Activated effector memory CD4-positive, alpha-beta T cell treated with Interleukin-2 at 50 U/mL for 16 hours (primary cell): ENCODE measurements around the gene COX20.
"Not testable (repeated sequence)": the region's sequence is repeated elsewhere in the genome, so short reads cannot be mapped to it uniquely, and the experiment has no call there.

Experiments
- DNase-seq: peaks from one replicate; pipeline ENCODE4 v3.0.0-alpha.2; 2020

Gene COX20

DNA sequence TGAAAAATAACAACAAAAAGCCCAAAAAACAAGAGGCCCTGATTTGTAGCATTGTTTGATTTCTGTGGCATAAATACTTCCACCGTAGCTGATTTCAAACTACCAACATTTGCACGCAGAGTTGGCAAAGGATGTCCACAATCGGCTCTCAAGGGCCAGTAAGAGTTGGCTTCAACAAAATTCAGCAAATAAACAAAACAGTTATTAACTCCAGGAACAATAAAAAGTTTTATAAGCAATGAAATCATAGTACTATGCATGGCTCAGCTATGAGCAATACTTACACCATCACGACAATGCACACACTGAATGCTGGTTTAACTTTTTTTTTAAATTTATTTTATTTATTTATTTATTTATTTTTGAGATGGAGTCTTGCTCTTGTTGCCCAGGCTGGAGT lies 8.7 kb upstream of the COX20 start:
- DNase-seq, result no peak

- no peak for DNase-seq
These were observed 4.8 kb upstream of the COX20 start for GRCh38 chr1:244830639-244831038.

DNA sequence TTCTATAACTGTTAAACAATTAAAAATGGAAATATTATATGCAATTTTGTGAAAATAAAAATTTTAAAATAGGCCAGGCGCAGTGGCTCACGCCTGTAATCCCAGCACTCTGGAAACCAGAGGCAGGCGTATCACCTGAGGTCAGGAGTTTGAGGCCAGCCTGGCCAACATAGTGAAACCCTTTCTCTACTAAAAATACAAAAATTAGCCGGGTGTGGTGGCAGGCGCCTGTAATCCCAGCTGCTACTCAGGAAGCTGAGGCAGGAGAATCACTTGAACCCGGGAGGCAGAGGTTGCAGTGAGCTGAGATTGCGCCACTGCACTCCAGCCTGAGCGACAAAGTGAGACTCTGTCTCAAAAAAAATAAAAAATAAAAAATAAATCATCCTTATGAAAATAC lies 2.2 kb upstream of the COX20 start:
- DNase-seq, result not testable (repeated sequence)

- DNase-seq, result peak; percentile 44
These were observed 1.5 kb upstream of the COX20 start for GRCh38 chr1:244833734-244834542.

DNA sequence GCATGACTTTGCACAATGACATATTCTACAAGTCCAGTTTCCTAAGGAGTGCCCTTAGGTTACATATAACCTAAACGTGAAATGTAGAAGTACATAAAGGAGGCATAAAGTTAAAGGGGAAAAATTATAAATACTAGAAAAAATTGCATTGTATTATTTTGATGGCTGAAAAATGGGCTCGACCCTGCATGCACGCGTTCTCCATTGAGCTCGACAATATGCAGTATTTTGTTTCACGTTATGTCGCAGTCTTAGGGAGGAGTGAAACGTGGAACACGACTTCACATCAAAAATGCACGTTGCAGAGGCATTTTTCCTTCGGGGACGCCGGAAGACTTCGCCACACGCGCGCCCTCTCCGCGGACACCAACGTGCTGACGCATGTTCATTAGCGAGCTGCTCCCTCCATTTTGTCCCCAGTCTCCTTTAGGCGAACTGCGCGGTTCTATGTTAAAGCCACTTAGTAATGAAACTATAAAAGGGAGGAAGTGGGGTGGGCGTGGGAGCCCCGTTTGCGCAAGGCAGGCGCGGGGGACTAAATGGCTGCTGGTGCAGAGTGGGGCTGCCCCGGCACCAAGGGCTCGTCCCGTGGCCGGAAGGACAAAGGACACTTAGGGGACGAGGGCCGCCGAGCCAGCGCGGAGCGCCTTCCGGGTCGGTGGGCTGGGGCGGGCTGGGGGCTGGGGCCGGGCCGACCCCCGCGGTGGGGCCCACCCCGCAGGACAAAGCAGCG lies 749 bp upstream of the COX20 start:
- DNase-seq, result peak; percentile 85

DNA sequence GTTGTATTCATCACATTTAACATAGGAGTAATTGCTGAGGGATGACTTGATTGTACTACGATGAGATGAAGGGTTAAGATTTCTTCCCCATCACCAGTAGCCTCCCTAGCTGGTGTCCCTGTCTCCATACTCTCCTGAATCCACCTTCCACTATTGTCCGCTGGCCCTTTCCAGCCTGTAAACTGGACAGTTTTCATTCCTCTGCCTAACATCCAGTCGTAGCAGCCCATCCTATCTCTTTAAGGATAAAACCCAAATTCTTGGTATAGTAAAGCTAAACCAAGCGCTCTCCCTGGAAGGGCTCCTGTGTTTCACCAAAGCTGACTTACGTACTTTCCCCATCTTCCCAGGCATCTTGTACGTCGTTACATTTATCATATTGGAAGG lies 670 bp downstream of the COX20 start:
- DNase-seq, result no peak

GRCh38 chr1:244836584-244836983 lies 1.1 kb downstream of the COX20 start:
- DNase-seq, result no peak

DNA sequence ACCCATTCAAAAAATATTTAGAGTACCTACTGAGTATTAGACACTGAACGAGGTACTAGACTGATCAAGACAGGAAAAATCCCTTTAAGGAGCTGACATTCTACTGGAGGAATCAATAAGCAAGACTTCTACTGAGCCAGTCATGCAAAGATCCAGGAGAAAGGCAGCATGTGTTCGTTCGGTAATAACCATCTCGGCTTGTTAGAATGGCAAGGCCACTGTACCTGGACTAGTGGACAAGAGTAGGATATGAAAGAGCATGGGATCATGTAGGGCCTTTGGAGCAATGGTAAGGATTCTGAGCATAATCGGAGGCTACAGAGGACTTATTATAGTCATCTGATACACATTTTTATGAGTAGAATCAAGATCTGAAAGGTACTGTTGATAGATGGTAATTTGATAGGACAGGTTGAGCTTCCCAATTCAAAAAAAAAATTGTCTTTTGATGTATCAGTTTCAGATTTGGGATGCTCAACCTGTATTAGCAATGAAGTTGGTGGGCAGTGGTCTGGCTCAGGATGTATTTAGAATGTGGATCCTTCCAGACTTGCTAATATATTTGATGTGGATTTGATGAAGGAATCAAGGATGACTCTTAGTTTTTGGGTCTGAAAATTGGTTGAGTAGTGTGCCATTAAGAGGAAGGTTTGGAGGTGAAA lies 2.3 kb downstream of the COX20 start:
- DNase-seq, result no peak

GRCh38 chr1:244839656-244840055 lies 4.2 kb downstream of the COX20 start:
- DNase-seq, result no peak

DNA sequence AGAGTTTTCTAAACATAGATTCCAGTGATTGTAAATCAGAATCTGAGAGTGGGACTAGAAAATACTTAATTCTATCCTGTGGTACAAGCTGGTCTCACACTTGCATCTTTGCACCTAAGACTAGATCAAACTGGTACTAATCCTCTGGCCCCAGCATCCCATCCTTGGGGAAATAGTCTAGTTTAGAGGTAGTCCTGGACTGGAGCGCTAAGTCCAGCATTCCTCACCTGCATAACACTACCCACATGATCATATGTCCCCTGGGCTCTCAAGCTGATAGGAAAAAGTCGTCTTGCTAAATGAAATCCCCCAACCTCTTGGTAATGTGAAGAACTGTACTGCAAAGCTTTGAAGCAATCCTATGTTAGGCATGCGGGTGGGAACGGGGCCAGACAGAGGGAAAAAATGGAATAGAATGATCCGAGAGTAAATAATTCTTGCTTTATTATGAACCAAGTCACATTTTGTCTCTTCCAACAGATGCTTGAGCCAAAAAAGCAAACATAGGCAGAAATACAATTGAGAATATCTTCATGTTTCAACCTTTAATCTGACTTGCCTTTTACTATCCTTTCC lies 4.8 kb downstream of the COX20 start:
- DNase-seq, result no peak

DNA sequence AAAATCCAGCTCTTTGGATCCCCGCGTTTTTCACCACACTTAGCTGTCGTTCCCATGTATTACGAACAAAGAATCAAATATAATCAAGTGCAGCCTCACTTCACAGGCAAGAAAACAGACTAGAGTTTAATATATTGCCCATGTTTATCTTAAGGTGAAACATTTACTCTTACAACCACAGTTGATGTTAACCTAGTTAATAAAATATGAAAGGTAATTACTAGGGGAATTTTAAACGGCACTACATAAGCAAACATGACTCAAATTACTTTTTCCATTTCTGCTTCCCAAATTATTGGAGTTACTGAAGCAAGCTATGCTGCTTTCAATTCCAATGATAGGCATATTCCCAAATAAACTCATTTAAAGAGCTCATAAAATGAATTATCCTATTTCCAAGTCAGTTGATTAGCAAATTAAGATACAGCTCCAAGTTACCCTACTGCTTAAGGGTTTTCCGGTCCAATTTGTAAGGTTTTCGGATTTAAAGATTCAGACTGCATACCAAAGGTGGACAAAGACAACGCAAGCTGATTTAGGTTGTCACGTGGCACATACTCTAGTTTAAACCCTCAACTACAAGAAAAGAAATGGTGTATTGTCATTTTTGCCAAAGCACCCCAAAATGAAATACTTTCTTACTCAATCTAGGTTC lies 5.9 kb downstream of the COX20 start:
- no peak for DNase-seq

DNA sequence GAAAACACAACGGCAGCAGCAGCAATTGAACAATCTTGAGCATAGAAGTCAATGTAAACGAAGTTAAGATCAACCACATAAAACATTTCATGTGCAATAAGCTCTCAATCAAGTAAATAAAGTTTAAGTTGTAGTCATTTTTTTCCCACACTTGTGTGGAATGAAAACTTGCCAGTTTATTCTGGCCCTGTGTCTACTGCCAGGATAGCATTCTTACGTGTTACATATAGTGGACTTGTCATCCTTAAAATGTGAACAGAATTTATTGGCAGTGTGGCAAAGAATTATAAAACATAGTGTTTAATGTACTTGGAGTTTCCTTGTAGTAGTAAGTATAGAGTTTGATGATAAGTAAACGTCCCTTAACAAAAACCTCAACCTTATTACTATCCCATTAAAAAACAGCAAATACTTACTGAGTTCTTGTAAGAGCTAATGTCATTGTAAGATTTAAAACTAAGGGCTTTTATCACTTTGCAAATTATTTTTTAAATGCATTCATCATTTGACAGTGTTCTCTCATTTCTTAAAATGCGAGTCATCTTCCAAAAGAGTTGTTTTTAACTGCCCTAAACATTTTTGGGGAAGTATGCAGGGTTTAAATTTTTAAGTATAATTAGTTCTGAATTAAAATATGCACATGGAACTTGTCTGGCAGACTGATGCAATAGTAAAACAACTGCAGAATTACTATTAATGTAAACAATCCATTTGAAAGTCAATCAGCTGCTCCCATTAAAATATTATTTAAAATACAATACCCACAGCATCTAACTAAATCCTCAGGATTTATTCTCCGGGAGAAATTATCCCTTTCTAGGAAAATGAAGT lies 7.9 kb downstream of the COX20 start:
- no peak for DNase-seq

- no peak for DNase-seq
These were observed 9.0 kb downstream of the COX20 start for GRCh38 chr1:244844155-244845121.

- DNase-seq, result no peak
These were observed 11.2 kb downstream of the COX20 start for GRCh38 chr1:244846653-244847052.

- no peak for DNase-seq
These were observed 13.9 kb downstream of the COX20 start for GRCh38 chr1:244849189-244849866.

DNA sequence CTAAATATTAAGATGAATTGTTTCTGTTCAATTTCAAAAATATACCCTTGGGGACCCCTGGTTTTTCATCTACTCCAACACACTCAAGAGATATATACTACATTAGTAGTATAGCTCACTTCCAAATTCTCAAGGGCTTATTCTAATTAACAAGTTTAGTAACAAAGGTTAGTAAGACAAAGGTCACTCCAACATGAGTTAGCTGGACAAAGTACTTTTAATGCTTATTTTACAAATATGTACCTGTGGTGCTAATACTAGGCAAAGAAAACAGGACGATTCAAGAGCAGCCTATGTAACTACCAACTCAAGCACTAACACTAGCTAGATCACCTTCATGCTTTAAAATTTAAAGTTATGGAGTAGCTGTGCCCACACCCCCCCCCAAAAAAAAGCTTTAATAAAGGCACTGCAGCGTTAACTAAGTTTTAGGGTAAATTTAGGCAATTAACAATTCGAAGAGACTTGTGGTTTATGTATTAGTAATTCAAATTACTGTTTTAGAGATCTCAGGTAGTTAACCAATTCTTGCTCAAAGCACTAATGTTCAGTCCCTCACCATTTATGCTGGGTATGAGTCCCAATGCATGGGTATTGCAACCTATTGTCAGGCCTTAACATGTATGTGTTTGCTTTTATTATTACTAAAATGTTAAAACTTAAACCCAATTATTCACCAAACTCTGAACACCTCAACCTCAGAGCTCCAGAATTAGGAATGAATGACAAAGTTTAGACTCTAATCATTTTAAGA lies 14.8 kb downstream of the COX20 start:
- no peak for DNase-seq

DNA sequence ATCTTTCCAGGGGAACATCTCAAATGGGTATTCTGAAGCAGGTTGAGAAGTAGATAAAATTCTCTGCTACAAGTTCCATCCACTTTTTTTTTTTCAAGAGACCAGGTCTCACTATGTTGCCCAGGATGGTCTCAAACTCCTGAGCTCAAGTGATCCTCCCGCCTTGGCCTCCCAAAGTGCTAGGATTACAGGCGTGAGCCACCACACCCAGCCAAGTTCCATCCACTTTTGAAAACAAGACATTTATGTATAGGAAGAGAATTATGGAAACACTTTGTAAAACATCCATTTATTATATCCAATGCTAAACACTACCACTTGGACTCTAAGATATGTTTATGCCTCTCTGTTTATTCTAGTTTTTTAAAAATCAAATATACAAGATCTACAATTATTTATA lies 15.4 kb downstream of the COX20 start:
- DNase-seq, result no peak

DNA sequence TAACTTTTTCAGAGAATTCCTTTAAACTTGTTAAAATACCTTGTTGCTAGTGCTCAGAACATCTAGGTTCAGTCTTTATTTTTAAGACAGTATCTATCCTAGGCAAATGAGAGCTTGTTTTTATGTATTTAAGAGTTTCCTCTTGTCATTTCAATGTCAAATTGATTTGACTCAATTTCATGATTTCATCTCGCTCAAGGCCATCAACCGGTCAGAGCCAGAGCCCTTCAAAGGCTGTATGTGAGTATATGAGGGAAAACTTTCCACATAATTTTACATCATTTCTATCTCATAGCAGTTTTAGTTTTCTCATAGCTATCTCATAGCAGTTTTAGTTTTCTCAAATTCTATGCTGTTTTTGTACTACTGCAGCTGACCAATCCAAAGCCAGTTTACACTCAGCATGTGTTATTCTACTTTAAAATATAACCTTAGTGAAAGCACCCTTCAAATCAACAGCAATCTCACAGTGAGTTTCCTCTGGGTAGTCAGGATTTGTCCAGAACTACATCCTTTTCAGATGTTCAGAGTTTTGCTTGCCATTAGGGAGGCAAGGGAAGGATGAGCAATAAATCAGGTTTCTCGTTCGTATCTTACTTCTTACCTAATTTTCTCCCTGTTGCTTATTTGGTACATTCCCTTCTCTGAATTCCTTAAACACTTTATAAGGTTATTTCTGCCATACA lies 16.2 kb downstream of the COX20 start:
- DNase-seq, result no peak

GRCh38 chr1:244852694-244853093 lies 17.2 kb downstream of the COX20 start:
- no peak for DNase-seq
